Glomerular endothelial cell (primary cell): Measurements from ENCODE around the gene RABL3. TPM values are rescaled to one million over a fixed set of nuclear protein-coding genes. Genes with fewer than 3 reads are reported as not detected.
"Not testable (repeated sequence)": the region's sequence is repeated elsewhere in the genome, so short reads cannot be mapped to it uniquely, and the experiment has no call there.

Experiments
- DNase-seq: peaks from one replicate; pipeline ENCODE4 v3.0.0-alpha.2; 2011; ENCODE audit warnings: low read depth, low spot score; ENCODE audit errors: extremely low read depth
- total RNA-seq: library from RNA; depleted of rRNA; stranded (reverse); fragments of >200 nt; gene quantifications from 2 replicates; pipeline ENCODE4 v1.2.3, GENCODE V29; 2015

RABL3 gene
- total RNA-seq, 1 donor from 2014 or later, result 8.1 TPM

DNA sequence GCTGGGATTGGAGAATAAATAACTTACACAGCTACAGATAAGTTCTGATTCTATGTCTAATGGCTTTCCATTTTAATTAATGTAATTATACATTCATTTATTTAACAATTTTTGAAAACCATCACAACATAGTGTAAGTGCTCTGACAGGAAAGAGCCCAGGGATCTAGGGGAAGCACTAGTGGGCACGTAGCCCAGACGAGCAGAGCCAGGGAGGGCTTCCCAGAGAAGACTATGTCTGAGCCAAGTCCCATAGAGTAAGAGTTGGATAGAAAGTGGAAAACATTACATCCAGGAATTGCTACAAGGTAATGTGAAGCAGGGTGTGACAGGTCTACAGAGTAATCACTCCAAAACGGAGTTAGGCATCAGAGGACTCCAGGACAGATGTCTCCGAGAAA lies 57.4 kb downstream of the RABL3 start:
- no peak for DNase-seq

DNA sequence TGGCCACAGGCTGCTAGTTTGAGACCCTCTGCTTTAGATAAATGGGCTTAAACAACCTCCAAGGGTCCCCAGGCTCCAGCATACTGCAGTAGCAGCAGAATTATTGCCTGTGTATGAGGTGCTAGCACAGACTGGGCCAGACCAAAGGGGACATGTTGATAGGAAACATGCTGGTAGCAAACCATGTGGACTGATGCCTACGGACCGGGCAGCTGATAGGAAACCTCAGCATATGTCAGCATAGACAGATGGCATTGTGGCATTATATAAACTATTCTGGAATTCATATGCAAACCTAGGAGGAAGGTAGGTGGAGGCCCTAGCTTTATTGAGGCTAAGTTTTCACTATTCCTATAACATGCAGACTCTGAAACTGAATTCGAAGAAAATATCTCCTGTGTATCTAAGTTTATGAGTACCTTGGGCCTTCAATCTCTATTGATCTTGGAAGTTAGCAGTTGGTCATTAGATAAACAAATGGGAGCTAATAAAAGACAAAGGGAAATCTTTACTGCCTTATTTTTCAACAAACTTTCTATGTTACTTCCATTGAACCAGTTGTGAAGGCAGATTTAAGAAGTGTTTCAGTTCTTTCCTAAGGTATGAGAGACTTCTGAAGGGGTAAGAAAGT lies 58.5 kb downstream of the RABL3 start:
- no peak for DNase-seq

DNA sequence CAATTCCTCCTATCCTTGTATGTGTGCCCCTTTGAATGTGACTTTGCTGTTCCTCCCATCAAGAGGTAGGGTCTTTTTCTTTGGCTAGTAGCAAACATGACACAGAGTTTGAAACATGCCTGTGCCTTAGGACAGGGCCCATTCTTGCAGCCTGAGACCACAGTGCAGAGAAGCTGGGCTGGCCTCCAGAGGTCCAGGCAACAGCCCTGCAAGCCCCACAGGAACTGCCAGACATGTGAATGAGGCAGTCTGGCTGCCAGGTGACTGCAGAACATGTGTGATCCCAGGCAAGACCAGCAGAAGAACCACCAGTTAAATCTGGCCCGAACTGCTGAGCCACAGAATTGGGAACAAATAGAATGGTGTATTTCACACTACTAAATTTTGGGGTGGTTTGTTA lies 59.1 kb downstream of the RABL3 start:
- DNase-seq, result no peak

DNA sequence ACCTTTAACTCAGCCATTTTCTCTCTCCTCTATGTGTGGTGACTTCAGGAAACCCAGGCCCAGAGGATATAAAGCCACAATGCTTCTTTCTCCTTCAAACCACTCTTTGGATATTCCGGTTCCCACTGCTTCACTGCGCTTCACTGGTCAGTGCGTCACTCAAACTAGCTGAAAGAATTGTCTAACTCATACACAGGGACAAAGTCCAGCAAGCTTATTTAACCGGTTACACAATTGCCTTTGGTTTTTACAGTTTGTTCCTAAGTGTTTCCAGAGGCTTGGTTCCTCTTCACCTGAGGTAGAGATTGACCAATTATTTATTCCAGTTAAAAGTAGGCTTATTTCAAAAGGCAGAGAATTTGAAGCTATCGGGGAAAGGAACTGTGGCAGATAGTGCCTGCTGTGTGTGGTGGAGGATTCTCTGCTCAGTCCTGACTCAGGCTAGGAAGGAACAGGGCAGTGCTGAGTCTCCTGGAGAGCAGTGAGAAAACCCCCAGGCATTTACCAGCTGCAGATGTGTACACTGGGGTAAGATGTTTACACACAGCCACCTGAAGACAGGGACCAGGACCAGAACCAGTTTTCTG lies 60.1 kb downstream of the RABL3 start, which contains the start of gene HGD:
HGD (minus strand) TSS at position 145 of the 587 bp plus-strand sequence; CDS start at position 17, 128 bp downstream.
- DNase-seq, result no peak

DNA sequence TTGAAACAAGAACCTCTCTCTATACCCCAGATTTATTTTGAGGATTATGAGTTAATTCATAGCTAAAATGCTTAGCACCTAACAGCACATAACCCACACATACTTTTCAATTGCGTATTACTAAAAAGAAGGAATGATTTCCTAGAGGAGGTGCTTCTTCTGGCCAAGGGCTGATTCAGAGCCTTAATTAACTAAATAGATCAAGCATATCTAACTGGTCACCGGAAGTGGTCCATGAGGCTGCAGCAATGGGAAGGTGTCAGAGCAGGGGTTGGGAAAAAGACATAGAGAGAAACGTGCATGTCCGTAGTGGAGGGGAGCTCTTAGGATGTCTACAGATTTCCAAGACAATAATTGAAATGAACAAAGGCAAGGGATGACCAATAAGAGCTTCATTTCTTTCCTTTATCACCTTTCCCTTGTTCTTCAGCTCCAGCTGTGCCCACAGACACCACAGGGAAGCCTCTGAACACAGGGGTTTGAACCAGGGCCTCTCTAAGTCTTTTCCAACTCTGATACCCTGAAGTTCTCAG lies 60.7 kb downstream of the RABL3 start:
- no peak for DNase-seq

DNA sequence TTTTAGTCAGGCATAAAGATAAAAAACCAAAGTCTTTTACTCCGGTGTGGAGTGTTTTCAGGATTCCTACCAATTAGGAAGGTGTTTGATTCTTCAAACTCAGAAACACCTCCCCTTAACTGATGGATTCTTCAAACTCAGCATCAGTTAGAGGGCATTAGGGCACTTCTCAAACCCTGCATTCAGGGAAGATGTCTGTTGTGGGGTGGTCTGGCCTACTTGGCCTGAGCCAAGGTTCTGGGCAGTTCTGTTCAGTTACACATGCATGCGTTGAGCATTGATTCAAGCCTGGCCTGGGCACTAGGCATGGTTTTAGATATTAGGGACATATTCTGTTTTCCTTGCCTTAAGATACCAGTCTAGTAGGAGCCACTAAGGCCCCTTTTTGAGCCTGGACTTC lies 61.3 kb downstream of the RABL3 start:
- no peak for DNase-seq

DNA sequence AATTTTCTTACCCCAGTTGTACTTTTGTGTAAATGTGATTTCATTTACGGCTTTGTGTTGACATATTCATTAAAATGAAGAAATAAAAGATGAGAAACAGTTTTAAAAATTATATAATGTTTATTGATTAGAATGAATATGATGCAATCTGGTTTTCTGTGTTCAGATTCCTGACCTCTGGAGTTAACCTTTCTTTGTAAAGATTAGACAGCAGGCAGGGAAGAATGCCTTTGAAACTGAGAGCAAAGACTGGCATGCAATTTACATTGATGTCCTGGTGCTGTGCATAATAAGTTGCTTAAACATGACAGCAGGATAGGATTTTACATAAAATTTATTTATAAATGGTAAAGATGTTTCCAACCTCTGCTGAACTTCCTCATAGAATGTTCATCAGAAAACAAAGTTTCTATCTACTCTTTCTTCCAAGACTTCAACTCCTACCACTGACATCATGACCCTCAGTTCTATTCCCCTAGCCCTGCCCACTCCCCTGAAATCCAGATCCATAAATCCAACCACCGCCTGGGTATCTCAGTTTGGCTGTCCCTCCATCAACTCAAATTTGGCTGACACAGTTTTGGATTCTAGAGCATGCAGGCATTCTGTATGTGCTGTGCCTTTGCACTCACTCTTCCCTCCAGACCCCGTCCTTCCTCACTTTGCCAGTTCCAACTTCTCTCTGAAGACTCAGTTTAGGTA lies 62.0 kb downstream of the RABL3 start:
- no peak for DNase-seq

DNA sequence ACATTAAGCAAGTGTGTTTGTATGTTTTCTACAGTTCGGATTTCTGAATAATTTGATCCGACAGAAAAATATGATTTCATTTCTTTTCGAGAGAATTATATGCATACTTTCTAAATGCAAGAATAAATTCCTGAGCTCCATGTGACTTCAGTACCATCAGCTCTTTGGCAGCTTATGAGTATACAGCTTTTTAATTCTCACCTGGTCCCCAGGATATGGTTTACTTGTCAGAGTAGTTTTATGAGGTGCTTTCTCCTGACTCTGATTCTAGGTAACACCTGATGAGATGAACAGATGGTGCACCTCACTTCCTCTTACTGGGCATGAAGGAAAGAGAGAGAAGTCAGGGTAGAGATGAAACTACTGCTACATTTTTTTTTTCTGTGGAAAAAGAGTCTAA lies 63.3 kb downstream of the RABL3 start:
- DNase-seq, result no peak

DNA sequence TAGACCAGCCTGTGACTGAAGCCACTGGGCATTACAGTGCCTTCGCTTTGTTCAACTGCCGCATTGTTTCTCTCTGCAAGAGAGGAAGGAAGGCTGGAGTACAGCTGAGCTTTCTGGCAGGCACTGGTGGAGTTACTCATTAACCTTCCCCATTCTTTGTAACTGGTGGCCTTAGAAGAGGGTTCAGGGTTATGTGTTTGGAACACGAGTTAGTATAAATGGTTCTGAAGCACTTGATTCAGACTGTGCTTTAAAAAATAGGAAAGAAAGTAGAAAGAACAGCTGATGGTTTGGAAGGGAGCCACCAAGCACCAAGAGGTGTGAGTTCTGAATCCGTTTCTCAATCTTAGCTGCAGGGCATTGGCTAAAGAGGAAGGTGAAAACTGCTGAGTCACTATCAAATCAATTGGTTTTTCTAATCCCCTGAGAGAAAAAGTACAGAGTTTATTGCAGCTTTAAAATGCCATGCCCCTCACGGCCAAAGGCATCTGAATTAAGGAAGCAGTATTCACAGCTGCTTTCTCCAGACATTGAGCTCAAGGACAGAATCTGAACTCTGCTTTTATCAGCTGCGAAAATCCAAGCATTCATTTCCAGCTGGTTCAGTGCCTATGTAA lies 63.9 kb downstream of the RABL3 start:
- DNase-seq, result peak; percentile 72

DNA sequence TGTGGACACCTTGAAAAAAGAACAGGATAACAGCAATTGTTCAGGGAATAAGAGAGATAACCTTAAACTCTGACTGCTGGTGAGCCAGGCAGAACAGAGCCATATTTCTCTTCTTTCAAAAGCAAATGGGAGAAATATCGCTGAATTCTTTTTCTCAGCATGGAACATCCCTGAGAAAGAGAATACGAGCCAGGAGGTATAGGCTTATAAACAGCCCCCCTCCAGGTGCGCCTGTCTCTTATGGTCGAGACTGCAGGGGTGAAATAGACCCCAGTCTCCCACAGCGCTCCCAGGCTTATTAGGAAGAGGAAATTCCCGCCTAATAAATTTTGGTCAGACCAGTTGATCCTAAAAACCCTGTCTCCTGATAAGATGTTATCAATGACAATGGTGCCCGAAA lies 65.1 kb downstream of the RABL3 start:
- not testable (repeated sequence) for DNase-seq

DNA sequence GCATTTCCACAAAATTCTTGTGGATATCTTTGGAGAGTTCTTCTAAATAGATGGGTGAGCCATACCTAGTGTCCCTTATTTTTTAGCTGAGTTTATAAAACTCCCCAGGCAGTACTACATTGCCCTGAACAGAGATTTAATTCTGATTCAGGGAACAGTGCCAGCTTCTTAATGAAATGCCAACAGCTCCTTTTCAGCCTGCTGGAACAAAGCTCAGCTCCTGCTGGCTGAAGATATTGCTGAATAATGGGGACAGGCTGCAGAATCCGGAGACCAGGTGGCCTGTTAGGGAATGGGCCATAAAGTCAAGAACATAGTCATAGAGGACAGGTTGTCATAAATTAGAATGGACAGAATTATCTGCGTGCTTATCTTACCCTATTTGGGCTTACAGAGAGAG lies 69.2 kb downstream of the RABL3 start:
- DNase-seq, result no peak

DNA sequence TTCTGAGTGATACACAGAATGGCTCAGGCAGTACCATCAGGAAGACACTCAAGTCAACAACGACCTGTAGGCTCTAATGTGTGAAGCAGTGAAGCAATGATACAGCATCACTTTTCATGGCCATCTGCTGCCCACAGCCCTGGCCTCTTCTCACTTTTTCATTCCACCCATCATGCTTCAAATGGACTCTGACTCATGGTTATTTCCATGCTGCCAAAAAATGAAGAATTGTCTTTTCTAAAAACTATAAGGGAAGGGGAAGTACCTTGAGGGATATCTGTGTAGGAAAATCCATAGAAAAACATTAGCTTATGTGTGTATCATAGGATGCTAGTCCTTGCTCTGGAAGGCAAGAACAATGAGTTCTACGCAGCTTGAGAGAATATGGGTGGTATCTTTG lies 71.7 kb downstream of the RABL3 start:
- DNase-seq, result no peak

DNA sequence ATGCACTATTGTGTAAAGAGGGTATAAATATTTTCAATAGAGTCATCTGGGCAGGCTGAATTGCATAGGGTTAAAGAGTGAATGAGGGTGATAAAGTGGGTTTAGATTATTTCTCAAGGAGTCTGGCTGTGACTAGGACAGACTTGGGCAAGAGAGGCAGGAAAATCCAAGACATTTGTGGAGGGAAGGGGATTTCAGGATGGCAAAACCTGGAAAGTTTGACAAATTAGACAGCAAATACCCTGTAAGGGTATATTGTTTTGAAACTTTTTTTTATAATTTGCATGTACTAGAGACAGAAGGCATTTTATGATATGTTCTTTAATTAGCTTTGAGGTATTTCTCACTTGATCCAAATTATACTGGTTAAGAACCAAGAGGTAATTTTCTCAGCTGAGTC lies 77.4 kb downstream of the RABL3 start:
- DNase-seq, result no peak

DNA sequence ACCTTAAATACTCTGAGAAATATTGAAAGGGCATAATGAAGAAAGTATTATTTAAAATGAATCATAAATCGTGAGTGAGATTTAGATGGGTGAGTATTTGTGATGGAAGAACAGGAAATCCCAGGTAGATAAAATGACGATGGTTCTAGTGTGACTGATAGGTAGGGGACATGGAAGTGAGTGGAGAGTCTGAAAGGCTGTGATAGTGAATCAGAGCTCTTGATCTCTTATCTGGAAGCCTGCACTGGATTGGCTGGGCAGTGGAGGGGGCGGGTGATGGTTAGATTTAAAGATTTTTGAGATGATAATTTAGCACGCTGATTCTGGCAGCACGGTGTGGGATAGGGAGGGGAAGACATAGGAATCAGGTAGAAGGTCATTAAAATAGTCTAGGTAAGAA lies 80.4 kb downstream of the RABL3 start:
- no peak for DNase-seq

DNA sequence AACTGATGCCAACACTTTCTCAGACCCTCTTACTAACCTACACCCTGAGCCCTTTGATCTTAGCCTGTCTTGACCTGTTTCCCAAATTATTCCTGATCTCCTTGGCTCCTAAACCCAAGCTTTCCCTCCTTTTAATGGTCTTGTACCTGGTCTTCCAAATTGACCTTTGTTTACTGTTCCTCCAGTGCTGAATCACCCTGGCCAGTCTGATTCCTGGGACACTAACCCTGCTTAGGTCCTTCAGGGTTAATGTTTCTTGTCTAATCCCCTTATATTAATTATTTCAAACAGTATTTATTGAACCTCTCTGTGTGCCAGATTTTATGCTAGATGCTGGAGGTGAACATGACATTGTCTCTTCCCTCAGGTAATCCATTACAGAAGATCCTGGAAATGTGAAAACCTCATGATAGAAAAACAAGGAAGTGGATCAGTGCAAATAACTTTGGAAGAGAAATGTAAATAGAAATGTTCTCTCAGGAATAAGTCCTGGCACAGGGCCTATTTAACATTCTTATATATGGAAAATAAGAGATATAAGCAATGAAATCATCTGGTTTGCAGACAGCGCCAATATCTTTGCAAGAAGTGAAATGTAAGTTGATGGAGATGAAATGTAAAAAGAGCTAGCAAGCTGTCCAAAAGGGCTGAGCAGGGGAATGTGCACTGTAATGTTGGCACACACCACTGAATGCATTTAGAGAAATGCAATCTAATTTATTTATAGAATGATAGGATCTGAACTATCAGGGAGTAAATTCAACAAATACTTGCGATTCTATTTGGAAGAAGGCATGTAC lies 81.0 kb downstream of the RABL3 start:
- DNase-seq, result no peak

DNA sequence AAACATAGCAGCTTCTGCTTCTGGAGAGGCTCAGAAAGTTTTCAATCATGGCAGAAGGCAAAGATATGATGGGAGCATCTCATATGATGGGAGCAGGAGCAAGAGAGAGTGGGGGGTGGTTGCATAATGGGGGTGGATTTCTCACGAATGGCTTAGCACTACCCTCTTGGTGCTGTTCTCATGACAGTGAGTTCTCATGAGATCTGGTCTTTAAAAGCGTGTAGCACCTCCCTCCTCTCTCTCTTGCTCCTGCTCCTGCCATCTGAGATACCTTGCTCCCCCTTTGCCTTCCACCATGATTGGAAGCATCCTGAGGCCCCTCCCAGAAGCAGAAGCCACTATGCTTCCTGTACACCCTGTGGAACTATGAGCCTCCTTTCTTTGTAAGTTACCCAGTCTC lies 82.5 kb downstream of the RABL3 start:
- DNase-seq, result no peak

DNA sequence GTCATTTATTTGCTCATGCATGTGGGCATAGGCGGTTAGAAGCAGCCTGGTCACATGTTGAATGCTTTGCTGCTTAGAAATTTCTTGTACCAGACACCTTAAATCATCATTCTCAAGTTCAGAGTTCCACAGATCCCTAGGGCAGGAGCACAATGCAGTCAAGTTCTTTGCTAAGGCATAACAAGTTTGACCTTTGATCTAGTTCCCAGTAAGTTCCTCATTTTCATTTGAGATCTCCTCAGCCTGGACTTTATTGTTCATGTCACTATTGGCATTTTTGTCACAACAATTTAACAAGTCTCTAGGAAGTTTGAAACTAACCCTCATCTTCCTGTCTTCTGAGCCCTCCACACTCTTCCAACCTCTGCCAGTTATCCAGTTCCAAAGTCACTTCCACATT lies 83.0 kb downstream of the RABL3 start:
- DNase-seq, result no peak

DNA sequence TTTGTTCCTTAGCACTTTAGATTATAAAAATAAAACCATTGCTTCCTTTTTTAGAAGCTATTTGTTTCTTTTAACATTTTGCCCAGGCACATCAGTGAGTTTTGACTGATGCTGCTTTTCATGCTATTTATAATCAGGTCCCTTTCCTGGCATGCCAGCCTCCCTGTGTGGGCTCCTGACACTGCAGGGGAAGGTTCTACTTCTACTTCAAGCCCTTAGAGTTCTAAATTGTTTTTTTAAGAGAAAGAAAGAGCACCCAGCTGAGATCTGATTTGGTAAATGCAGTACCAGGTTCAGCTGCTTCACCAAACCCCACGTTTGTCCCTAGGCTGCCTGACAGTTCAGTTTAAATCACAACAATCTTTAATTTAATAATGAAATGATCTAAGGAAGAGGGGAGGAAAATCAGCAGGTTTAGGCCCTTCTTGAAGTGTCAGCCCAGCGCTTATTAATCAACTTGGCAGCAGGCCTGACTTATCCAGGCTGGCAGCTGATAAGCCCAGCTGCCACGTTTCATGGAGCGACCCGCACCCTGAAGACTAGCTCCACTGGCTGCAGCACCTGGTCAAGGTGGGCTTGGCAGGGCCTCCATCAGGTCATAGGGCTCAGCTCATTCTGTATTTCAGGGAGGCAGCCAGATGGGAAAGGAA lies 89.3 kb downstream of the RABL3 start:
- no peak for DNase-seq

DNA sequence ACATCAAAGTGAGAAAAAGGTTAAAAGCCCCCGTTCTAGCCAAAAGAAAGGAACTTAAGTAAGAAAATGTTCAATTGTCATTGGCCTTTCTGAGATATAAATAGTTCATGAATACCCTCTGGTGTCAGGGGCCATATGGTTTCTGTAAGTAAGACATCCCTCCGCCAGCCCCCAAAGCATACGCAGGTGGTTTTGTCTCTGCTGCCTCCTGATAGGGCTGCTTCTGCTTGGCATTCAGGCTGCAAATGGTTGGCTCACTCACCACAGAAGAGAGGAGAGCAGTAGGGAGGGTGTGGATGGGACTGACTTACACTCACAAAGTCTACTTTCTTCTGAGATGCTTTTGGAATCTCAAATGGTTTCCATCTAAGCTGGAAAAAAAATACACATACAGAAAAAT lies 90.0 kb downstream of the RABL3 start:
- DNase-seq, result no peak

DNA sequence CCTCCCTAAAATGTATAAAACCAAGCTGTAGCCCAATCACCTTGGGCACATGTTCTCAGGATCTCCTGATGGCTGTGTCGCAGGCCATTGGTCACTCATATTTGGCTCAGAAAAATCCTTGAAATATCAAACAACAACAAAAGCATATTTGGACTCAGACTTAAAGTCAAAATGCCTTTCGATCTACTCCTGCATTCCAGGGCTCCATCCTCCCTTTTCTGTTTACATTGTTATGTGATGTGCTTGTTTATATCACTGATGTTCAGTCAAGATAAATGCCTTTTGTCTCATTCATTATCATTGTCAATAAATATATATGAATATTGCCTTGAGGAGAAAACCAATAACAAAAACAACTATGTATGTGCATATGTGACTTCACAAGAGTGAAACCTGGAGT lies 92.0 kb downstream of the RABL3 start:
- no peak for DNase-seq
